ENCODE results near the gene PSMD9.

- TF ChIP-seq, protein P1, sequence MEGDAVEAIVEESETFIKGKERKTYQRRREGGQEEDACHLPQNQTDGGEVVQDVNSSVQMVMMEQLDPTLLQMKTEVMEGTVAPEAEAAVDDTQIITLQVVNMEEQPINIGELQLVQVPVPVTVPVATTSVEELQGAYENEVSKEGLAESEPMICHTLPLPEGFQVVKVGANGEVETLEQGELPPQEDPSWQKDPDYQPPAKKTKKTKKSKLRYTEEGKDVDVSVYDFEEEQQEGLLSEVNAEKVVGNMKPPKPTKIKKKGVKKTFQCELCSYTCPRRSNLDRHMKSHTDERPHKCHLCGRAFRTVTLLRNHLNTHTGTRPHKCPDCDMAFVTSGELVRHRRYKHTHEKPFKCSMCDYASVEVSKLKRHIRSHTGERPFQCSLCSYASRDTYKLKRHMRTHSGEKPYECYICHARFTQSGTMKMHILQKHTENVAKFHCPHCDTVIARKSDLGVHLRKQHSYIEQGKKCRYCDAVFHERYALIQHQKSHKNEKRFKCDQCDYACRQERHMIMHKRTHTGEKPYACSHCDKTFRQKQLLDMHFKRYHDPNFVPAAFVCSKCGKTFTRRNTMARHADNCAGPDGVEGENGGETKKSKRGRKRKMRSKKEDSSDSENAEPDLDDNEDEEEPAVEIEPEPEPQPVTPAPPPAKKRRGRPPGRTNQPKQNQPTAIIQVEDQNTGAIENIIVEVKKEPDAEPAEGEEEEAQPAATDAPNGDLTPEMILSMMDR (IDR thresholded peaks at IDR 0.05), result no peak
- no peak for TF ChIP-seq EP300 (IDR thresholded peaks at IDR 0.05)
These were observed 13.0 kb upstream of the PSMD9 start for GRCh38 chr12:121875582-121875981.

Measured in ovary (tissue), 3 donors.